Ovary (tissue), 9 donors: ENCODE measurements around the gene BRD2. TPM values are rescaled to one million over a fixed set of nuclear protein-coding genes. Genes with fewer than 3 reads are reported as not detected.

Source experiments
- DNase-seq, 5 donors: peaks; one replicate each; pipeline ENCODE4 v3.0.0-alpha.2; 2019 to 2020
- H3K27ac ChIP-seq, 2 donors: fragments of 200-600 bp; one replicate each; pipeline versions ENCODE4 v1.5.1 to v1.8.0; 2019 to 2022
- H3K27me3 ChIP-seq: fragments of 200-600 bp; one replicate; pipeline ENCODE4 v1.8.0; 2022
- H3K36me3 ChIP-seq: fragments of 200-600 bp; sonication (generic); one replicate; pipeline ENCODE4 v1.5.1; 2019
- H3K4me1 ChIP-seq: one replicate; pipeline ENCODE4 v1.8.1; 2013; ENCODE audit warnings: mild to moderate bottlenecking, moderate library complexity; ENCODE audit not compliant: insufficient read depth
- H3K4me3 ChIP-seq: fragments of 200-600 bp; sonication (generic); one replicate; pipeline ENCODE4 v1.5.1; 2017
- H3K9me3 ChIP-seq, 2 donors: fragments of 200-600 bp in 1 of 2; sonication (generic) in 1 of 2; one replicate each; pipeline versions ENCODE4 v1.5.1 to v1.8.1; 2013 to 2019; ENCODE audit warnings: mild to moderate bottlenecking in 1 of 2, moderate library complexity in 1 of 2
- EP300 ChIP-seq: sonication (generic); formaldehyde crosslinking; IDR thresholded peaks from one replicate; pipeline ENCODE4 v1.6.1; 2017; ENCODE audit warnings: antibody characterized with exemption
- POLR2A ChIP-seq: fragments of 450-650 bp; IDR thresholded peaks from one replicate; pipeline ENCODE4 v1.6.1; 2017; ENCODE audit warnings: antibody characterized with exemption, mild to moderate bottlenecking, moderate library complexity
- WGBS, 3 donors: extraction: QIAGEN DNeasy Blood & Tissue Kit in 1 of 3; methylation state at CpG; one replicate each; pipeline versions ENCODE4 v1.1.5 to v1.1.7; 2013 to 2017; 5-methylcytosine and 5-hydroxymethylcytosine counted together
- intact Hi-C, 4 donors: fragments of 100-400 bp; cut with DNase I; formaldehyde crosslinking; loops; one replicate each; pipeline versions ENCODE4 v1.11.0 to v1.15.1; 2022 to 2023
- polyA plus RNA-seq, 2 donors: library from polyadenylated mRNA; stranded (reverse); fragments of 200-250 nt in 1 of 2; fragments of 350-450 nt in 1 of 2; fragmentation: Illumina TruSeq in 1 of 2; extraction: RNeasy Lipid Tissue Mini Kit (QIAGEN cat#74804) in 1 of 2; gene quantifications; one replicate each; pipeline ENCODE4 v1.2.3, GENCODE V29; 2013 to 2014
- total RNA-seq, 7 donors: library from RNA; depleted of rRNA in 2 of 7; stranded (reverse); fragments of >200 nt in 2 of 7; fragmentation: NEBNext Ultra II Directional in 3 of 7; extraction: Animal tissue kit (Norgen Biotek cat#: 25700) in 3 of 7; gene quantifications; one replicate each; pipeline versions ENCODE4 v1.1.0 to v1.2.4, GENCODE V29; 2016 to 2023
- TF ChIP-seq, protein P1 (sequence below), 3 donors: fragments of 450-650 bp in 2 of 3; fragments of 200-600 bp in 1 of 3; IDR thresholded peaks; one replicate each; pipeline versions ENCODE4 v1.5.1 to v1.8.0; 2016 to 2022; ENCODE audit warnings: antibody characterized with exemption in 3 of 3, mild to moderate bottlenecking in 1 of 3
- donor health status: DM: no; HTN: no; CAD: no; lungs with moderate emphysema.
- donor health status: DM: no; HTN: no; CAD: no.
- donor health status: Bipolar disorder and iron deficiency.
- donor health status: DM: yes; HTN: yes; CAD: no.
- donor health status: DM: no; HTN: no; CAD: no.
- donor health status: DM: yes; HTN: yes; CAD: no.

BRD2 gene
- total and polyA plus RNA-seq, 9 donors, result 106 to 301 (median 163) TPM

DNA sequence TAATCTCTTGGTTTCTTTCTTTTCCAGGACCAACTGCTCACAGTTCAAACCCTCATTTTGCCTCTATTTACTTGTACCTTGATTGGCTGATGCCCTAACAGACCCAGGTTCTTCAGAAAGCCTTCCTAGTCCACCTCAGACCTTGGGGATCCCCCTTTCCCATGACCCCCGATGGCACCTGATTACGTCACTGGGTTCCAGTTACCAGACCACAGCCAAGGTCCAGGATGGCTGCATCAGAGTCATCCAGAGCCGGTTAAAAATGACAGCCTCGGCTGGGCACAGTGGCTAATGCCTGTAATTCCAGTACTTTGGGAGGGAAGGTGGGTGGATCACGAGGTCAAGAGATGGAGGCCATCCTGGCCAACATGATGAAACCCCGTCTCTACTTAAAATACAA lies 36.5 kb downstream of the BRD2 start:
- TF ChIP-seq, protein P1, sequence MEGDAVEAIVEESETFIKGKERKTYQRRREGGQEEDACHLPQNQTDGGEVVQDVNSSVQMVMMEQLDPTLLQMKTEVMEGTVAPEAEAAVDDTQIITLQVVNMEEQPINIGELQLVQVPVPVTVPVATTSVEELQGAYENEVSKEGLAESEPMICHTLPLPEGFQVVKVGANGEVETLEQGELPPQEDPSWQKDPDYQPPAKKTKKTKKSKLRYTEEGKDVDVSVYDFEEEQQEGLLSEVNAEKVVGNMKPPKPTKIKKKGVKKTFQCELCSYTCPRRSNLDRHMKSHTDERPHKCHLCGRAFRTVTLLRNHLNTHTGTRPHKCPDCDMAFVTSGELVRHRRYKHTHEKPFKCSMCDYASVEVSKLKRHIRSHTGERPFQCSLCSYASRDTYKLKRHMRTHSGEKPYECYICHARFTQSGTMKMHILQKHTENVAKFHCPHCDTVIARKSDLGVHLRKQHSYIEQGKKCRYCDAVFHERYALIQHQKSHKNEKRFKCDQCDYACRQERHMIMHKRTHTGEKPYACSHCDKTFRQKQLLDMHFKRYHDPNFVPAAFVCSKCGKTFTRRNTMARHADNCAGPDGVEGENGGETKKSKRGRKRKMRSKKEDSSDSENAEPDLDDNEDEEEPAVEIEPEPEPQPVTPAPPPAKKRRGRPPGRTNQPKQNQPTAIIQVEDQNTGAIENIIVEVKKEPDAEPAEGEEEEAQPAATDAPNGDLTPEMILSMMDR (IDR thresholded peaks at IDR 0.05), result no peak
- TF ChIP-seq EP300 (no peak), POLR2A (no peak)
- no peak for DNase-seq
- Histone ChIP-seq H3K4me3 (no peak overlapping the region), H3K27me3 (no peaks in the 10 kb centered on the region), H3K4me1 (peaks cover 2% of the 10 kb centered on the region), H3K36me3 (no peaks in the 10 kb centered on the region), H3K9me3 (no peaks in the 10 kb centered on the region), H3K27ac (no peak overlapping the region)
- intact Hi-C loops, result loop anchor here in 3 of 4 donors (5.0 to 10.0 kb wide), 2 partner anchors 240 to 242 kb away; no protein-coding TSS in a partner anchor
- 72 to 87% (median 78%) methylated on average over 6 of the region's 6 CpGs for WGBS, 3 donors

DNA sequence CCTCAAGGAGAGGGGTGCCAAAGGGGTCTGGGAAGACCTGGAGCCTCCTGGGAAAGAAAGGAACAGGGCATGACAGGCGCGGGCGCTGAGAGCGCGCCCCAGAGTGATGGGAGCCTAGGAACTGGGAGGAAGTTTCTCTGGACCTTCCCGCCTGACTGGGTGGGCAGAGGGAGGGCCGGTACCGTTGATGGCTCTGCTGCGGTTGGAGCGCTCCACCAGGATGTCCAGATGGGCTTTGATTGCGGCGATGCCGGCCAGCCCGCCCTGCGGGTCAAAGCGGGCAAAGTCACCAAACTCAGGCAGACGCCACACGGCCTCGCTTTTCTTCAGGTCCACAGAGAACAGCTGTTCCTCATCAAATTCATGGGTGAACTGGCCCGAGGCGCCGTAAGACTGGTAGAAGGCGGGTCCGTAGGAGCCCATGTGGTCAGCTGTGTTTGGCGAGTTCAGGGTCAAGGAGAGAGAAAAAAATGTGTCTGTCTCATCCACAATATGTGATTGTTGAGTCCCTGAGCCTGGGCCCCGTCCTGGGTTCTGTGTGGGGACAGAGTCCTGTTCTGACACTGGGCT lies 39.5 kb downstream of the BRD2 start:
- 74 to 89% (median 78%) methylated on average over 26 of the region's 26 CpGs for WGBS, 3 donors
- Histone ChIP-seq H3K4me1 (peaks cover 2% of the 10 kb centered on the region), H3K27ac (no peak overlapping the region), H3K9me3 (no peaks in the 10 kb centered on the region), H3K27me3 (no peaks in the 10 kb centered on the region), H3K36me3 (no peaks in the 10 kb centered on the region), H3K4me3 (no peak overlapping the region)
- intact Hi-C loops, result loop anchor here in 3 of 4 donors (5.0 to 10.0 kb wide), 2 partner anchors 237 to 239 kb away; no protein-coding TSS in a partner anchor
- TF ChIP-seq EP300, result no peak
- TF ChIP-seq, protein P1 (IDR thresholded peaks at IDR 0.05), result no peak
- no peak for TF ChIP-seq POLR2A
- DNase-seq, result no peak

DNA sequence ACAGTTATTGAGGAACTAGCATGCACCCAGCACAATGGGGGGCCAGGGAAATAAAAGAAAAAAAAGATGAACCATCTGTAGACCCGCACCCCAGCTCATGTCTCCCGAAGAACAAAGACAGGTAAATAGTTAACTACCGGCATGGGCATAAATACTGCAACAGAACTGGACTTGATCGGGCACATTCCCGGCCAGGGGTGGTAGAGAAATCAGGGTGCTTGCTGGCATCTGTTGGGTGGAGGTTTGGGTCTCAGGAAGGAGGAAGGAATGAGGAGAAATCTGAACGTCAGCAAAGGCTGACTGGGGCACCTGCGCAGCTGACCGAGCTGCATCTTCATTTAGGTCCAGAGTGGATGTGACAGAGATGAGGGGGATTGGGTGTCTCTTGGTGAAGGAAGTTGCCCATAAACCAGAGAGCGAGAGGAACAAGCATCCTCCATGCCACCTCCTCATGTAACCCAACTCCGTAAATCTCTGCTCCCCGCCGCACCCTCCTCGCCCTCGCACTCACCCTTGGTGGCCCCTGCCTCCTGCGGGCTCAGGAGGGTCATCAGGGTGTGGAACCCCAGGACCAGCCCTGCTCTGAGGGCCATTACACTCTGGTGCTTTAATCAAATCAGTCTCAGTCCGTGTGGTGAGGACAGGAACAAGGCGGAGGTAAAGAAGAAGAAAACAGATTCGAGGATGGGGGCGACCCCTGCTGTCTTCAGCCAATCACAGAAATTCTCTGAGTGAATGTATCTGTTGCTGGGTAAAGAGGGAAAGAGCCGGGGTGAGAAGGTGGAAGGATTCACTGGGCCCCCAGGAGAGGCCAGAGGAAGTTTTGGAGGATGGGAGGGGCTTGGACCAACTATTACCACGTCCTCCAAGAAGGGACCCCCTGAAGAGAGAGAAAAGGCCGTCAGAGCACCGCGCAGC lies 40.8 kb downstream of the BRD2 start, which contains the start of gene HLA-DOA:
HLA-DOA (minus strand) TSS at position 648 of the 918 bp plus-strand sequence.
- Histone ChIP-seq H3K27ac (no peak within 1 kb of the TSS), H3K4me3 (no peak within 1 kb of the TSS)
- 29 to 32% (median 31%) methylated on average over 24 of the region's 24 CpGs for WGBS, 3 donors

DNA sequence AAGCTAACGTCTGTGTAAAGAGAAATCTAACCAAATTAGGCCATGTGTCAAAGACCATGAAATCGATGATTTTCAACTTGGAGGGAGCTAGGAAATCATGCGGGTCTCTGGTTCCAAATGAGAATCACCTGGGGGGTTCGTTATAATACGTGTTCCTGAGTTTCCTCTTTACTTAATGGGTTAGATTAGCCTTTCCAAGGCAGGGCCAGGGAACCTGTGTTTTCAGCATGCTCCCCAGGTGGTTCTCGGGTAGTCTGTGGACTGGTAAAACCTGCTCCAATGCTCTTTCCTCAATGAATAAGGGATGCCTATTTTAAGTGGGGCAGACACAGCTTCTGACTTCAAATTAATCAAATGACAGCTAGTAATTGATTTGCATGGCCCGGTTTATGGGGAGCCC lies 42.0 kb downstream of the BRD2 start:
- 78 to 86% (median 78%) methylated on average over 7 of the region's 7 CpGs for WGBS, 3 donors
- no peaks in the 10 kb centered on the region for H3K27me3 ChIP-seq
- no peak overlapping the region for H3K4me3 ChIP-seq
- no peaks in the 10 kb centered on the region for H3K9me3 ChIP-seq
- no peak for TF ChIP-seq POLR2A
- TF ChIP-seq EP300, result no peak
- TF ChIP-seq, protein P1 (IDR thresholded peaks at IDR 0.05), result no peak
- H3K27ac ChIP-seq, result no peak overlapping the region
- H3K36me3 ChIP-seq, result no peaks in the 10 kb centered on the region
- H3K4me1 ChIP-seq, result peaks cover 2% of the 10 kb centered on the region
- no peak for DNase-seq
- intact Hi-C loops, result loop anchor here (10.0 kb wide), 2 partner anchors 74 to 134 kb away; no protein-coding TSS in a partner anchor

More for the DNA sequence above, 40.8 kb downstream of the BRD2 start, which contains the start of gene HLA-DOA:
- peaks cover 2% of the 10 kb centered on the region for H3K4me1 ChIP-seq
- DNase-seq, result no peak
- no peaks in the 10 kb centered on the region for H3K9me3 ChIP-seq
- H3K27me3 ChIP-seq, result no peaks in the 10 kb centered on the region
- intact Hi-C loops, result loop anchor here in 3 of 4 donors (5.0 to 10.0 kb wide), 2 partner anchors 236 to 238 kb away; no protein-coding TSS in a partner anchor
- no peak for TF ChIP-seq EP300
- TF ChIP-seq, protein P1 (IDR thresholded peaks at IDR 0.05), result no peak
- TF ChIP-seq POLR2A, result no peak
- no peaks in the 10 kb centered on the region for H3K36me3 ChIP-seq
